K562 (cell line): ENCODE results near the gene CAPN2. TPM values are rescaled to one million over a fixed set of nuclear protein-coding genes. Genes with fewer than 3 reads are reported as not detected.
A peak's percentile ranks its signal among the peaks of the same experiment; 100 is the strongest.

Source experiments
- CHD7 ChIP-seq: fragments of 200-600 bp; sonication (generic); IDR thresholded peaks from one replicate; pipeline ENCODE4 v1.6.1; 2012; ENCODE audit warnings: mild to moderate bottlenecking, low read depth, low read length, inconsistent platforms
- ERF ChIP-seq: fragments of 450-650 bp; formaldehyde crosslinking; IDR thresholded peaks from 2 replicates; pipeline ENCODE4 v1.4.0; 2020; ENCODE audit warnings: mild to moderate bottlenecking, mixed read lengths
- KDM1A ChIP-seq, 2 experiments: fragments of 450-650 bp; IDR thresholded peaks; 2 replicates each; pipeline ENCODE4 v1.6.1; 2016; ENCODE audit warnings: mild to moderate bottlenecking in 2 of 2
- MBD1 ChIP-seq: fragments of 250-450 bp; sonication (Bioruptor Pico); IDR thresholded peaks from 2 replicates; pipeline ENCODE4 v1.8.0; 2022; ENCODE audit warnings: inconsistent platforms
- ZNF431 ChIP-seq: sonication (generic); formaldehyde crosslinking; IDR thresholded peaks from 2 replicates; pipeline ENCODE4 v1.8.0; 2022; ENCODE audit warnings: mild to moderate bottlenecking, missing genetic modification reagents
- polyA plus RNA-seq, 8 experiments: library from polyadenylated mRNA; depleted of rRNA in 4 of 8; stranded (reverse) in 5 of 8; unstranded in 3 of 8; fragments of >200 nt; fragmentation: Nextera tagmentation in 2 of 8; fragmentation: Illumina TruSeq in 1 of 8; extraction: Ambion mirVana in 2 of 8; extraction: Trizol in 1 of 8; gene quantifications; 2 replicates each; pipeline versions ENCODE4 v1.2.1 to v1.2.3, GENCODE V29; 2011 to 2014; ENCODE audit warnings: inconsistent platforms in 1 of 8, missing spikeins in 1 of 8
- total RNA-seq, 7 experiments: library from RNA; depleted of rRNA in 6 of 7; stranded (reverse); fragments of >200 nt in 6 of 7; fragmentation: Illumina TruSeq in 2 of 7; extraction: Trizol in 2 of 7; gene quantifications; 2 replicates each; pipeline versions ENCODE4 v1.2.1 to v1.2.3, GENCODE V29; 2011 to 2021; ENCODE audit warnings: low replicate concordance in 1 of 7

CAPN2 gene
- total and polyA plus RNA-seq, 9 of the 15 experiments (the other 6 are each of a cell fraction or from before 2014, with no cell fraction given), result 24.6 to 157 (median 101) TPM

- no peak for TF ChIP-seq CHD7
- TF ChIP-seq KDM1A (IDR thresholded peaks at IDR 0.05), result 0 out of 4 replicates have a peak, but pooled peaks of 1 of the 2 experiments have one; percentile 18
- no peak for TF ChIP-seq ZNF431 (CRISPR knock-in tag)
- 0 out of 2 replicates have a peak, but pooled peaks have one; percentile 44 for TF ChIP-seq ERF
- peak; percentile 44; the same call in 1 of the 2 replicates for TF ChIP-seq MBD1 (CRISPR knock-in tag)
These were observed 11.9 kb upstream of the CAPN2 start (continued) for GRCh38 chr1:223700388-223700918.
